H1 (cell line): Measurements from ENCODE around the gene PER2. TPM values are rescaled to one million over a fixed set of nuclear protein-coding genes. Genes with fewer than 3 reads are reported as not detected.

Experiments used
- CTCF ChIA-PET: fragments of 300-600 bp; sonication (Branson Sonifier 250); formaldehyde crosslinking; loops from one replicate; lab custom pipeline; 2021; ENCODE audit not compliant: partially characterized antibody; lab: Charles Lee
- POLR2A ChIA-PET: fragments of 300-600 bp; sonication (Branson Sonifier 250); formaldehyde crosslinking; loops from one replicate; lab custom pipeline; 2021; ENCODE audit warnings: inconsistent platforms; ENCODE audit not compliant: partially characterized antibody; lab: Charles Lee
- DNase-seq, 2 experiments: peaks; one replicate each; pipeline versions ENCODE4 v3.0.0 to v3.0.0-alpha.2; 2010 to 2022; ENCODE audit warnings: low spot score in 2 of 2, low read depth in 1 of 2, mixed read lengths in 1 of 2
- FAIRE-seq: peaks from 2 replicates; lab custom pipeline; 2011; peaks lifted over from hg19 to GRCh38; lab: Jason Lieb, UNC
- H2AFZ ChIP-seq: 2 replicates; pipeline ENCODE4 v1.8.1; 2012; ENCODE audit warnings: low read length, inconsistent platforms
- H2AK5ac ChIP-seq: 2 replicates; pipeline ENCODE4 v1.6.1; 2013; ENCODE audit warnings: low read depth, low read length
- H2BK120ac ChIP-seq: replicated peaks from 2 replicates; pipeline ENCODE3; 2013; ENCODE audit warnings: low read depth, low read length, inconsistent platforms
- H2BK12ac ChIP-seq: 2 replicates; pipeline ENCODE4 v1.6.1; 2013; ENCODE audit warnings: low read depth, low read length
- H2BK15ac ChIP-seq: 2 replicates; pipeline ENCODE4 v1.6.1; 2013; ENCODE audit warnings: low read length
- H2BK20ac ChIP-seq: 2 replicates; pipeline ENCODE4 v1.6.1; 2013; ENCODE audit warnings: low read length
- H2BK5ac ChIP-seq: 2 replicates; pipeline ENCODE4 v1.6.1; 2013; ENCODE audit warnings: low read depth, low read length
- H3K14ac ChIP-seq: 2 replicates; pipeline ENCODE4 v1.6.1; 2013; ENCODE audit warnings: inconsistent platforms; ENCODE audit not compliant: insufficient read length
- H3K18ac ChIP-seq: 2 replicates; pipeline ENCODE4 v1.6.1; 2013; ENCODE audit warnings: low read length; ENCODE audit errors: extremely low read depth
- H3K23ac ChIP-seq: 2 replicates; pipeline ENCODE4 v1.6.1; 2013; ENCODE audit warnings: inconsistent platforms; ENCODE audit not compliant: insufficient read length
- H3K23me2 ChIP-seq: 2 replicates; pipeline ENCODE4 v1.6.1; 2013; ENCODE audit warnings: low read depth, low read length
- H3K27ac ChIP-seq: 2 replicates; pipeline ENCODE4 v1.6.1; 2011; ENCODE audit warnings: low read depth, low read length, inconsistent platforms
- H3K27me3 ChIP-seq, 4 experiments: replicated peaks in 1 of 4; 1 replicate in 1 of 4; 2 replicates in 3 of 4; pipeline versions ENCODE4 v1.6.1 to v1.8.1; 2011 to 2013; ENCODE audit warnings: low read length in 3 of 4, mild to moderate bottlenecking in 3 of 4, inconsistent platforms in 2 of 4, mixed read lengths in 2 of 4, moderate library complexity in 1 of 4; ENCODE audit not compliant: control insufficient read depth in 3 of 4, insufficient read depth in 3 of 4; ENCODE audit errors: extremely low read depth in 1 of 4
- H3K36me3 ChIP-seq, 4 experiments: 2 replicates each; pipeline versions ENCODE4 v1.6.1 to v1.8.1; 2011 to 2013; ENCODE audit warnings: mild to moderate bottlenecking in 4 of 4, low read length in 3 of 4, moderate library complexity in 2 of 4, control low read depth in 1 of 4, inconsistent platforms in 1 of 4; ENCODE audit not compliant: insufficient read depth in 4 of 4, control insufficient read depth in 2 of 4
- H3K4ac ChIP-seq: replicated peaks from 2 replicates; pipeline ENCODE3; 2013; ENCODE audit warnings: low read length, low read depth, mixed read lengths, inconsistent platforms; ENCODE audit not compliant: insufficient read length
- H3K4me1 ChIP-seq, 4 experiments: replicated peaks in 1 of 4; 1 replicate in 1 of 4; 2 replicates in 3 of 4; pipeline versions ENCODE4 v1.6.1 to v1.8.1; 2011 to 2013; ENCODE audit warnings: low read length in 3 of 4, inconsistent platforms in 2 of 4, mixed read lengths in 1 of 4; ENCODE audit not compliant: insufficient read depth in 4 of 4, control insufficient read depth in 3 of 4
- H3K4me2 ChIP-seq, 2 experiments: 2 replicates each; pipeline versions ENCODE4 v1.6.1 to v1.8.1; 2011 to 2013; ENCODE audit warnings: low read depth in 2 of 2, low read length in 2 of 2, control low read depth in 1 of 2, inconsistent platforms in 1 of 2, mild to moderate bottlenecking in 1 of 2; ENCODE audit not compliant: insufficient read depth in 1 of 2
- H3K4me3 ChIP-seq, 4 experiments: fragments of 200-600, 300-600 bp in 1 of 4; sonication (generic), shearing (Covaris generic), sonication (Bioruptor Twin) in 1 of 4; 2 replicates each; pipeline versions ENCODE4 v1.5.1 to v1.8.1; 2011 to 2016; ENCODE audit warnings: low read length in 4 of 4, low read depth in 3 of 4, control low read depth in 2 of 4, inconsistent platforms in 2 of 4, mild to moderate bottlenecking in 2 of 4, mixed read lengths in 1 of 4, moderate library complexity in 1 of 4; ENCODE audit not compliant: insufficient read depth in 2 of 4; ENCODE audit errors: extremely low read depth in 1 of 4
- H3K56ac ChIP-seq: replicated peaks from 2 replicates; pipeline ENCODE3; 2013; ENCODE audit warnings: low read depth, mild to moderate bottlenecking, mixed read lengths, low read length, inconsistent platforms; ENCODE audit not compliant: insufficient read length
- H3K79me1 ChIP-seq: 2 replicates; pipeline ENCODE4 v1.6.1; 2013; ENCODE audit warnings: low read depth, low read length, control low read depth
- H3K79me2 ChIP-seq, 2 experiments: 2 replicates each; pipeline versions ENCODE4 v1.6.1 to v1.8.1; 2012 to 2013; ENCODE audit warnings: low read length in 2 of 2, mild to moderate bottlenecking in 2 of 2, inconsistent platforms in 1 of 2; ENCODE audit not compliant: insufficient read depth in 2 of 2, control insufficient read depth in 1 of 2
- H3K9ac ChIP-seq, 4 experiments: replicated peaks in 1 of 4; 1 replicate in 1 of 4; 2 replicates in 3 of 4; pipeline versions ENCODE4 v1.6.1 to v1.8.1; 2011 to 2013; ENCODE audit warnings: low read depth in 3 of 4, low read length in 3 of 4, control low read depth in 2 of 4, mild to moderate bottlenecking in 2 of 4, moderate library complexity in 2 of 4, inconsistent platforms in 1 of 4; ENCODE audit errors: extremely low read depth in 1 of 4
- H3K9me3 ChIP-seq, 2 experiments: 2 replicates each; pipeline versions ENCODE4 v1.6.1 to v1.8.1; 2012 to 2013; ENCODE audit warnings: mild to moderate bottlenecking in 2 of 2, moderate library complexity in 2 of 2, control low read depth in 1 of 2, inconsistent platforms in 1 of 2, low read depth in 1 of 2, low read length in 1 of 2, mixed read lengths in 1 of 2; ENCODE audit not compliant: insufficient read depth in 2 of 2
- H4K20me1 ChIP-seq, 2 experiments: replicated peaks in 1 of 2; 2 replicates each; pipeline versions ENCODE3 to v1.8.1; 2011 to 2013; ENCODE audit warnings: inconsistent platforms in 2 of 2, low read length in 2 of 2, mild to moderate bottlenecking in 1 of 2; ENCODE audit not compliant: insufficient read depth in 2 of 2, control insufficient read depth in 1 of 2
- H4K5ac ChIP-seq: 2 replicates; pipeline ENCODE4 v1.6.1; 2013; ENCODE audit warnings: low read length, low read depth, mixed read lengths, inconsistent platforms; ENCODE audit not compliant: insufficient read length
- H4K8ac ChIP-seq: 2 replicates; pipeline ENCODE4 v1.8.0; 2013; ENCODE audit warnings: mild to moderate bottlenecking, moderate library complexity, low read length, inconsistent platforms; ENCODE audit not compliant: insufficient read depth; ENCODE audit errors: extremely low read depth
- H4K91ac ChIP-seq: replicated peaks from 2 replicates; pipeline ENCODE3; 2013; ENCODE audit warnings: low read length, mixed read lengths, inconsistent platforms; ENCODE audit not compliant: insufficient read length
- CBX5 ChIP-seq: fragments of 300-800, 300-1000 bp; sonication (generic); IDR thresholded peaks from 2 replicates; pipeline ENCODE4 v1.7.1; 2016; ENCODE audit warnings: antibody characterized with exemption, low read length, low read depth
- CHD2 ChIP-seq: IDR thresholded peaks from 2 replicates; pipeline ENCODE4 v1.6.1; 2012; ENCODE audit warnings: low read length, improper control_type of control experiment
- EGR1 ChIP-seq: IDR thresholded peaks from 2 replicates; pipeline ENCODE4 v1.6.1; 2011; ENCODE audit warnings: low read depth, low read length, borderline replicate concordance
- GABPA ChIP-seq: IDR thresholded peaks from 2 replicates; pipeline ENCODE4 v1.6.1; 2011; ENCODE audit warnings: mild to moderate bottlenecking, low read length, moderate library complexity, borderline replicate concordance; ENCODE audit not compliant: insufficient read depth
- JUND ChIP-seq: IDR thresholded peaks from 2 replicates; pipeline ENCODE4 v1.6.1; 2011; ENCODE audit warnings: mild to moderate bottlenecking, improper control_type of control experiment, low read length
- RBBP5 ChIP-seq: IDR thresholded peaks from 2 replicates; pipeline ENCODE4 v1.7.1; 2012; ENCODE audit warnings: low read depth, mild to moderate bottlenecking, inconsistent platforms, low read length, moderate library complexity, borderline replicate concordance
- RXRA ChIP-seq: IDR thresholded peaks from 2 replicates; pipeline ENCODE4 v1.6.1; 2011; ENCODE audit warnings: low read depth, mild to moderate bottlenecking, low read length, moderate library complexity; ENCODE audit not compliant: insufficient read depth
- TEAD4 ChIP-seq: IDR thresholded peaks from 2 replicates; pipeline ENCODE4 v1.6.1; 2012; ENCODE audit warnings: low read depth, low read length, inconsistent platforms, mixed read lengths
- ZNF274 ChIP-seq: IDR thresholded peaks from 2 replicates; pipeline ENCODE4 v1.7.0; 2012; ENCODE audit warnings: low read length, borderline replicate concordance; ENCODE audit errors: extremely low read depth
- WGBS, 2 experiments: shearing (Covaris generic) in 1 of 2; methylation state at CpG; one replicate each; pipeline versions ENCODE4 v1.1.6 to v1.1.7; 2013 to 2015; ENCODE audit warnings: low lambda C conversion rate in 2 of 2, mixed read lengths in 2 of 2, inconsistent platforms in 1 of 2, low coverage in 1 of 2, missing lambda C conversion rate in 1 of 2; ENCODE audit not compliant: insufficient replicate concordance in 2 of 2, insufficient coverage in 1 of 2, insufficient read length in 1 of 2; ENCODE audit errors: extremely low coverage in 1 of 2, missing lambda C conversion rate in 1 of 2; 5-methylcytosine and 5-hydroxymethylcytosine counted together
- polyA plus RNA-seq, 7 experiments: library from polyadenylated mRNA; depleted of rRNA in 3 of 7; stranded (reverse) in 5 of 7; unstranded in 2 of 7; fragments of >200 nt in 5 of 7; fragments of 200-250 nt in 2 of 7; gene quantifications; 1 replicate in 5 of 7; 2 replicates in 1 of 7; 4 replicates in 1 of 7; pipeline versions ENCODE4 v1.2.1 to v1.2.3, GENCODE V29; 2011 to 2013; ENCODE audit warnings: missing spikeins in 2 of 7, mixed read lengths in 2 of 7
- total RNA-seq: library from RNA; stranded (reverse); fragmentation: NEBNext Ultra II Directional; extraction: Animal tissue kit (Norgen Biotek cat#: 25700); gene quantifications from 2 replicates; pipeline ENCODE4 v1.2.1, GENCODE V29; 2021
- TF ChIP-seq, protein P1 (sequence below): IDR thresholded peaks from 2 replicates; pipeline ENCODE4 v1.6.1; 2011; ENCODE audit warnings: low read depth, mild to moderate bottlenecking, low read length; ENCODE audit not compliant: insufficient read depth

The PER2 gene
- total and polyA plus RNA-seq, 2 of the 8 experiments (the other 6 are each of a cell fraction or from before 2014, with no cell fraction given), result 0.91 to 5.5 TPM

- Histone ChIP-seq H3K4ac (no peak overlapping the region), H3K4me2 (no peak overlapping the region), H2BK5ac (no peak overlapping the region), H2AFZ (no peak overlapping the region), H3K27ac (no peak overlapping the region), H3K79me1 (no peaks in the 10 kb centered on the region; the same call in 1 of the 2 replicates), H3K36me3 (peaks cover 0 to 3% (median 0%) of the 10 kb centered on the region in 4 experiments; a peak in 1 of 8 replicates), H3K27me3 (no peaks in the 10 kb centered on the region), H3K4me3 (no peak overlapping the region), H3K79me2 (no peaks in the 10 kb centered on the region), H2BK120ac (no peak overlapping the region), H3K14ac (no peak overlapping the region), H3K56ac (no peak overlapping the region), H2BK12ac (no peak overlapping the region), H2BK15ac (no peak overlapping the region), H3K9ac (no peak overlapping the region), H4K91ac (no peak overlapping the region), H3K18ac (no peak overlapping the region), H3K9me3 (no peaks in the 10 kb centered on the region), H2AK5ac (no peak overlapping the region), H3K23ac (no peak overlapping the region), H2BK20ac (no peak overlapping the region), H4K20me1 (peaks cover 0 to 6% of the 10 kb centered on the region in 2 experiments), H4K8ac (no peak overlapping the region), H4K5ac (no peak overlapping the region), H3K4me1 (no peaks in the 10 kb centered on the region), H3K23me2 (no peaks in the 10 kb centered on the region)
- TF ChIP-seq EGR1 (no peak), RBBP5 (no peak), ZNF274 (no peak), TEAD4 (no peak), CBX5 (no peak), JUND (no peak), GABPA (no peak), CHD2 (no peak), RXRA (no peak)
- TF ChIP-seq, protein P1, sequence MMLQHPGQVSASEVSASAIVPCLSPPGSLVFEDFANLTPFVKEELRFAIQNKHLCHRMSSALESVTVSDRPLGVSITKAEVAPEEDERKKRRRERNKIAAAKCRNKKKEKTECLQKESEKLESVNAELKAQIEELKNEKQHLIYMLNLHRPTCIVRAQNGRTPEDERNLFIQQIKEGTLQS, result no peak
- WGBS, 2 experiments, result 91% methylated on average over 5 of the region's 5 CpGs; no CpG with 5 or more reads in 1 of the 2 experiments
- CTCF ChIA-PET, result interaction anchor here (1.2 to 4.8 kb wide), 3 partner anchors 9 to 123 kb away, joined by 3 to 18 read pairs (median 4); no protein-coding TSS in a partner anchor
- FAIRE-seq, result no peak
- POLR2A ChIA-PET, result interaction anchor here (0.8 kb wide), 1 partner anchor 48 kb away, joined by 3 read pairs; the partner anchor contains the start of gene PER2
- DNase-seq, result no peak
These were observed 48.5 kb upstream of the PER2 start for GRCh38 chr2:238336793-238337444.
